ENCODE data around the gene KRT8. TPM values are rescaled to one million over a fixed set of nuclear protein-coding genes. Genes with fewer than 3 reads are reported as not detected.

KRT8 gene
- total RNA-seq, 1 donor from 2014 or later, result 16.0 TPM

DNA sequence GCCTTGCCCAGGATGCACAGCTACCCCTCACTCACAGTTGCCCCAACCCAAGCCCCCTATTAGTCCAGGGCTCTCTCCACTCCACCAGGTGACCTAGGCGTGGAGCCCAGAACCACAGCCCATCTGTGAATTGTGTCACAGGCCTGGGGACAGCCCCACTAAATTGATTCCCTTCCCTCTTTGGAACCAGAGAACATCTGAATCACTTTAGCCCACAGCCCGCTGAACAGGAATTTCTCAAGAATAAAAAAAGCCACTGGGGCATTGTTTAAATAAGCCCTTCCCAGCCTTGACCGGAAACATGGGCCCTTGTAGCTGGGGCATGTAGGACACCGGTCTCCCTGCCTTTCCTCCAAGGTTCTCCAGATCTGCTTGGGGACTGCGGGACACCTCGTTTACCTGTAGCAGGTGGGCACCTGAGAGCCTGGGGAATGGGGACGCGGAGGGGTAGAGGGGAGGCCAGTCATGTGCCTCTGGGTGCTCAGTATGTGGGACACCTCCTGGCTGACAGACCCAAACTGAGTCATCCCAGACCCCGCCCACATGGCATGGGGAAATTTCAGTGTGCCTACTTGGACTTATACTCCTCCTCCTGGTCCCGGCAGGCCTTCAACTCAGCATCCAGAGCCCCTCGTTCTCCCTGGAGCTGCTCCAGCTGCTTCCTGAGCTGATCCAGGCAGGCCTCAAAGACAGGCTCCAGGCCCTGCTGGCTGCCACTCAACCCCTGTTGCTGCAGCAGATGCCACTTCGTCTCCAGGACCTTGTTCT, 57.4 kb downstream of the KRT8 start:
- no peak for DNase-seq (ENCODE audit: low read depth, low spot score)

Other genes starting within 250 kb of the KRT8 start
- not detected in 2 replicates for gene KRT1, start 224.7 kb downstream of the KRT8 start, total RNA-seq
- not detected in 2 replicates for gene KRT77, start 201.6 kb downstream of the KRT8 start, total RNA-seq
- gene KRT76, start 127.7 kb downstream of the KRT8 start, total RNA-seq, result not detected in 2 replicates
- not detected in 2 replicates for gene KRT3, start 109.0 kb downstream of the KRT8 start, total RNA-seq
- not detected in 2 replicates for gene KRT4, start 91.0 kb downstream of the KRT8 start, total RNA-seq
- not detected in 2 replicates for gene KRT79, start 70.8 kb downstream of the KRT8 start, total RNA-seq
- gene KRT78, start 56.1 kb downstream of the KRT8 start, total RNA-seq, result not detected in 2 replicates
- 237 and 375 TPM in 2 replicates for gene KRT18, start 44.0 kb upstream of the KRT8 start, total RNA-seq
- gene EIF4B, start 101.4 kb upstream of the KRT8 start, total RNA-seq, result 1,078 and 1,340 TPM in 2 replicates
- gene TNS2, start 145.0 kb upstream of the KRT8 start, total RNA-seq, result 14.9 and 27.0 TPM in 2 replicates
- 20.0 and 21.8 TPM in 2 replicates for gene SPRYD3, start 174.3 kb upstream of the KRT8 start, total RNA-seq
- gene IGFBP6, start 192.6 kb upstream of the KRT8 start, total RNA-seq, result 10.6 and 27.3 TPM in 2 replicates
- gene SOAT2, start 198.4 kb upstream of the KRT8 start, total RNA-seq, result not detected in 2 replicates